Glomerular visceral epithelial cell (primary cell): ENCODE data around the gene ST6GALNAC3.
"Not testable (repeated sequence)": the region's sequence is repeated elsewhere in the genome, so short reads cannot be mapped to it uniquely, and the experiment has no call there.

ENCODE experiments used
- DNase-seq: peaks from one replicate; pipeline ENCODE4 v3.0.0-alpha.2; 2016; ENCODE audit errors: extremely low spot score

Gene ST6GALNAC3

GRCh38 chr1:76340056-76340455 lies 265.5 kb downstream of the ST6GALNAC3 start:
- no peak for DNase-seq

DNA sequence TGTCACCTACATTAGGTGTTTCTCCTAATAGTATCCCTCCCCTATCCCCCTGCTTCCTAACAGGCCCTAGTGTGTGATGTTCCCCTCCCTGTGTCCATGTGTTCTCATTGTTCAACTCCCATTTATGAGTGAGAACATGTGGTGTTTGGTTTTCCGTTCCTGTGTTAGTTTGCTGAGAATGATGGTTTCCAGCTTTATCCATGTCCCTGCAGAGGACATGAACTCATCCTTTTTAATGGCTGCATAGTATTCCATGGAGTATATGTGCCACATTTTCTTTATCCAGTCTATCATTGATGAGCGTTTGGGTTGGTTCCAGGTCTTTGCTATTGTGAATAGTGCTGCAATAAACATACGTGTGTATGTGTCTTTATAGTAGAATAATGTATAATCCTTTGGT lies 267.3 kb downstream of the ST6GALNAC3 start:
- DNase-seq, result not testable (repeated sequence)

- DNase-seq, result no peak
Measured at GRCh38 chr1:76343356-76343755, 268.8 kb downstream of the ST6GALNAC3 start.

DNA sequence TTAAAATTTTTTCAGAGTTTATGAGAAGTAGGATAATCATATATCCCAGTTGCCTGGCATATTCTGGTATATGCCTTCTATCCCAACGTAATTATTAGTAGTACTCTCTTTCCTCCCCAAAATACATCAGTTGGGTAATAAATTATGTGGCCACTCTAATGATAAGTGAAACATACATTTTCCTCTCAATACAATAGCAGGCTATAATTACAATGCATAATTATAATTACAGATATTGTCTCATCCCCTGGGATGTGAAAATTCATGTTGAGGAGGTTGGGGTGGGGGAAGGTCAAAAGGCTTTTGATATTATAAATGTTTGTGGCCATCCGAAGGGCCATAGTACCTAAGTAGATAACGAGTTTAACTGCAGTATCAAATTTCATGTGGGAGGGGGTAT lies 277.1 kb downstream of the ST6GALNAC3 start:
- no peak for DNase-seq

- no peak for DNase-seq
Measured at GRCh38 chr1:76352741-76353435, 278.3 kb downstream of the ST6GALNAC3 start.

DNA sequence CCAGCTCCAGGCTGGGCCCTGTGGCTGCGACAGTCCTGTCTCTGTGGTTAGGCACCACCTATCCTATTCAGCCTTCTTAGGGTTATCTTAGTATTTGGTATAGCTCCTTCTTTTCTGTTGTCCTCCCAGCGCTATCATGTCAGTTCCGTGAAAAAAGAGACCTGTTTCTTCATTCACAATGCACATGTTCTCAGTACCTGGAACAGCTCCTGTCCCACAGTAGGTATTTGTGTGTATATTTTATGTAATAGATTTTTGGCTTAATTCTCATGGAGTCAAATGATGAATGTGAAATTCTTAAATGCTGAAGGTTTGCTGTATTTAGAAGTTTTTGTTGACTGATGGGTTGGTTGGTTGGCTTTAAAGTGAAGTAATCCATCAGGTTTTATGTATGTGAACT lies 279.7 kb downstream of the ST6GALNAC3 start:
- DNase-seq, result no peak

GRCh38 chr1:76366726-76367125 lies 292.2 kb downstream of the ST6GALNAC3 start:
- DNase-seq, result no peak

- no peak for DNase-seq
Measured at GRCh38 chr1:76371941-76372340, 297.4 kb downstream of the ST6GALNAC3 start.

DNA sequence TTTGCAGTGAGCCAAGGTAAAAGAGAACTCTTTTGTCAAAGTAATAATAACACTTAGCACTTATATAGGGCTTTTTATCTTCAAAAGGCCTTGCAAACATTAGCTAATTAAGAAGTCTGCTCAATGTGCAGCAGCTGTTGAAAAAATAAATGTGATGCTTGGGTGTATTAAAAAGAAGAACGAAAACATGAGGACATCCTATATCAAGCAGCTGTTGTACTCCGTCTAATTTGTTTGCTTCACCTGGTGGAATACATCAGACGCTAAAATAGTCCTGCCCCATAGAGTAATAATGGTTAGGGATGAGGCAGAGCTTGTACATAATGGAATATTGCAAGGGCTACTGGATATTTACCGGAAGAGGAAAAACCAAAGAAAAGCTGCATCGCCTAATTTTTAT lies 299.5 kb downstream of the ST6GALNAC3 start:
- no peak for DNase-seq

GRCh38 chr1:76377247-76377646 lies 302.7 kb downstream of the ST6GALNAC3 start:
- no peak for DNase-seq

DNA sequence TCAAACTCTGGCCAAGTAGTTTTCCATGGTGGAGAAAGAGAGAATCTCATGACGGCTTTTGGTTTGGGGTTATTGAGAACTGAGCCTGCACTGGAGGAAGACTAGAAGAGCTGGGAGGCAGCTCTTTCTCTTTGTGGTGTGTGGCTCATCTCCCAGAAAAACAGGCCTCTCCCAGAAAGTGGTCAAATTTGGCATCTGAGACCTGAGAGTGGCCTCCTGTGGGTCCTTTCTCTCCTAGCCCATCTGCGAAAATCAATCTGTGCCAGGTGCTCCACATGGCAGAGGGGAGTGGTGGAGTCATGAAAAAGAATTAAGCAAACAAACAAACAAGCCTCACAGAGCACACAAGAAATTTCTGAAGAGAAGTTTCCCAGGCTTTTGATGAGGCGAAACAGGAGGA lies 305.0 kb downstream of the ST6GALNAC3 start:
- no peak for DNase-seq

DNA sequence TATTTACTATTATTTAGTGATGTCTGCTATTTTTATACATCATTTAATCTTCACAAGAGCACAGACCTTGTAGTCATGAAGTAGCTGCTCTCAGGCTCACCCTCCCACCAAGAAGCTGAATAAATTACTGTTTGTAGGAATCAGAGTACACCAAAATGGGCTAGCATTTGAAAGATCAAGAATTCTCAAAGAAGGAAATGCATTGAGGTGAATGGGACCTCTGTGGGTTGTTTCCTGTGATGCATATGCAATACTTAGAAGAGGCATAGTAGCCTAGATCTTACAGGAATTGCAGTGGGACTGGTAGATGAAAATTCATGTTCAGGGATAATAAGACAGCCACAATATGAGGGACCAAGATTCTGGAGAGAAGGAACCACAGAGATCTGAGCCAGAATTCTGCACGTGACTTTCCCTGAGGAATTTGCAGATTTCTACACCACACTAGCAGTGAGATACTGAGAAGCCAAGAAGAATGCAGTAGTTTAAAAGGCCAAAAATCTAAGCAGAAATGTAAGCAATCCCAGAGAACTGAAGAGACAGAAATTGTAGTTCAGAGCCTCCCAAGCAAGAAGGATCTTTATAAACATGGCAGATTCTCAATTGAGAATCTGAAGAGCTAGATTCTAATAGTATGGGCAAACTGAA lies 307.0 kb downstream of the ST6GALNAC3 start:
- DNase-seq, result no peak

GRCh38 chr1:76388261-76388660 lies 313.7 kb downstream of the ST6GALNAC3 start:
- no peak for DNase-seq

GRCh38 chr1:76390456-76390855 lies 315.9 kb downstream of the ST6GALNAC3 start:
- DNase-seq, result no peak

- no peak for DNase-seq
Measured at GRCh38 chr1:76395059-76395458, 320.5 kb downstream of the ST6GALNAC3 start.

- no peak for DNase-seq
Measured at GRCh38 chr1:76402128-76402527, 327.6 kb downstream of the ST6GALNAC3 start.

GRCh38 chr1:76408303-76408702 lies 333.8 kb downstream of the ST6GALNAC3 start:
- no peak for DNase-seq

GRCh38 chr1:76410499-76410898 lies 336.0 kb downstream of the ST6GALNAC3 start:
- DNase-seq, result no peak

DNA sequence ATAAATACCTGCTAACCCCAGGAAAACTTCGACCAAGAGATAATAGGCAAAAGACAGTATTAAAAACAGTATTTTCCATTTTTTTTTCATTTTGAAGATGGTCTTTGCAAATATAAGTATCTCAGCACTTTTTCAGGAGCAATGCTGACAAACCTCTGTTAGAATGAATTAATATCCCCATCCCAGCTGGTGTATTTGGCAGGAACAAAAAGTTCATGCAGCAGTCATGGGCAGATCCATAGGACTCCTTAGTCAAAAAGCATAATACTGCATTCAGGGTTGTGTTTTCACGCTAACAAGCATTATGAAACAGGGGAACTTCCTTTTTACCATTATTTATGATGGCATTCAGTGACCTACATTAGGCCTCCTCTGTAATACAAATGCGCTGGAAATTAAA lies 344.0 kb downstream of the ST6GALNAC3 start:
- DNase-seq, result no peak

- no peak for DNase-seq
Measured at GRCh38 chr1:76419603-76420002, 345.1 kb downstream of the ST6GALNAC3 start.

DNA sequence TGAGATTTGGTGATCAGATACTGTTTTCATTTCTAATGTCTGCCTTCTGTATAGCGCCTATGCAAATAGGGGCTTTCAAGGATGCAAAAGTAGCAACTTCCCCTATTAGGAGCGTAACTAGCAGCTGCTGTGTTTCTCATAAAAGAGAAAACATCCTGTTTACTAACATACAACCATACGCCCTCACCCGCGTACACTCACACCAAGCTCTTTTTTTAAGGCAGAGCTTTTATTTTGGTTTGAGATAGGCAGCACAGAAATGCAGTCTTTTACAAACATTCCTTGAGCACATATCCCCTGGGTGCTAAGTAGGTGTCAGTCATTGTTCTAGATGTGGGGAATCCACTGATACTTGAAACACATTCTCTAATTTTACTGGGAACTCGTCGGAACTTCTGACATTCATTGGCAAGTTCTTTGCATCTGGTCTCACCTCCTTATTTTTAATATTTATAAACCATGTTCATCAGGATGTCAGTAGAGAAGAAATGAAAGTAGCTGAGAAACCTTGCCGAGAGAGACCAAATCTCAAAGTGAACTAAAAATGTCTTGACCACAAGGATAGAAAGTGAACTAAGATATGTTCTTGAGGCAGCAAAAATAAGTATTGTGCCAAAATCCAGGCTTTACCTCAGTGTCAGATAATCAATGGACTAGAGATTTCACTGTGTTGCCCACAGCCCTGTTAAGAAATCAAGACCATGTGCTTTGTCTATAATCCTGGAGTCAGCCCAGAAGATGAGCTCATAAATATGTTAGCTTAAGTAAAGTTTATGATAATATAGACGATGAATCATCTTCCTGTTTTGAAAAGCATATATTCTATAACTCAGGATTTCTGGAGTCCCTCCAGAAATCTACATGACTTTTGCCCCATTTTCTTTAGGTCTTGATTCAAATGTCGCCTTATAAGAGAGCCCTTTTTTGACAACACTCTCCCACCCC lies 350.9 kb downstream of the ST6GALNAC3 start:
- no peak for DNase-seq

DNA sequence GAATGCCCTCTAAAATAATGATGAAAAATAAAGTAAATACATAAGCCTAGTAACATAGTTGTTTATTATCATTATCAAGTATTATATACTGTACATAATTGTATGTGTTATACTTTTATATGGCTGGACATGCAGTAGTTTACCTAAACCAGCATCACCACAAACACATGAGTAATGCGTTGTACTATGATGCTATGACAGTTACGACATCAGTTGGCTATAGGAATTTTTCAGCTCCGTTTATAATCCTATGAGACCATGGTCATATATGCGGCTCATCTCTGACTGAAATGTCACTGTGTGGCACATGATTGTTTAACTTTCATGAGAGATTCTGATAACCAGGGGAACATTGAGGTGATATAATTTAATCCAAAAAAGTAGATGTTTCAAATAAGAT lies 352.1 kb downstream of the ST6GALNAC3 start:
- DNase-seq, result no peak

GRCh38 chr1:76428028-76428427 lies 353.5 kb downstream of the ST6GALNAC3 start:
- DNase-seq, result no peak
